C4-2B (cell line): ENCODE data around the gene RPN2.

Source experiments
- ZFX ChIP-seq: fragments of 450-650 bp; IDR thresholded peaks from 2 replicates; pipeline ENCODE4 v1.6.1; 2017
- TF ChIP-seq, protein P1 (sequence below): fragments of 450-650 bp; conservative IDR thresholded peaks from 2 replicates; pipeline ENCODE4 v1.5.1; 2017; ENCODE audit warnings: mild to moderate bottlenecking

DNA sequence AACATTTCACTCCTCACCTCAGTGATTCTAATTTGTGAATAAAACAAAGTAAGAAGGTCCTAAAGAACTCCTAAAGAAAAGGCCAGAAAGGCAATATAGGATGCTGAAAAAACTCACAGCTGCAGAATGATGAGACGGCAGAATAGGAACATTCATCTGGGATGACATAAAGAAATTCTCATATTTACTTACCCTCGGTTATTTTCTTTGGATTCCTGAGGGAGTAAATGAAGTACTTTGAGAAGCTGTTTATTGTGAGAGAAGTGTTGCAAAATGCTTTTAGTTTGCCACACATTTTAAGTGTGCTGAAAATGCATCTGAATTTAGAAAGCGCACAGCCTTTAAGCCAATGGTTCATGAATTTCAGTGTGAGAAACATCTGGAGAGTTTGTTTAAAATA lies 47.6 kb upstream of the RPN2 start:
- TF ChIP-seq, protein P1, sequence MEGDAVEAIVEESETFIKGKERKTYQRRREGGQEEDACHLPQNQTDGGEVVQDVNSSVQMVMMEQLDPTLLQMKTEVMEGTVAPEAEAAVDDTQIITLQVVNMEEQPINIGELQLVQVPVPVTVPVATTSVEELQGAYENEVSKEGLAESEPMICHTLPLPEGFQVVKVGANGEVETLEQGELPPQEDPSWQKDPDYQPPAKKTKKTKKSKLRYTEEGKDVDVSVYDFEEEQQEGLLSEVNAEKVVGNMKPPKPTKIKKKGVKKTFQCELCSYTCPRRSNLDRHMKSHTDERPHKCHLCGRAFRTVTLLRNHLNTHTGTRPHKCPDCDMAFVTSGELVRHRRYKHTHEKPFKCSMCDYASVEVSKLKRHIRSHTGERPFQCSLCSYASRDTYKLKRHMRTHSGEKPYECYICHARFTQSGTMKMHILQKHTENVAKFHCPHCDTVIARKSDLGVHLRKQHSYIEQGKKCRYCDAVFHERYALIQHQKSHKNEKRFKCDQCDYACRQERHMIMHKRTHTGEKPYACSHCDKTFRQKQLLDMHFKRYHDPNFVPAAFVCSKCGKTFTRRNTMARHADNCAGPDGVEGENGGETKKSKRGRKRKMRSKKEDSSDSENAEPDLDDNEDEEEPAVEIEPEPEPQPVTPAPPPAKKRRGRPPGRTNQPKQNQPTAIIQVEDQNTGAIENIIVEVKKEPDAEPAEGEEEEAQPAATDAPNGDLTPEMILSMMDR: no peak
- no peak for TF ChIP-seq ZFX
